GM04504 (cell line): ENCODE measurements around the gene HCN1.
"Not testable (repeated sequence)": the region's sequence is repeated elsewhere in the genome, so short reads cannot be mapped to it uniquely, and the experiment has no call there.

Experiments
- DNase-seq: peaks from one replicate; pipeline ENCODE4 v3.0.0-alpha.2; 2012; ENCODE audit warnings: low read depth

The HCN1 gene

DNA sequence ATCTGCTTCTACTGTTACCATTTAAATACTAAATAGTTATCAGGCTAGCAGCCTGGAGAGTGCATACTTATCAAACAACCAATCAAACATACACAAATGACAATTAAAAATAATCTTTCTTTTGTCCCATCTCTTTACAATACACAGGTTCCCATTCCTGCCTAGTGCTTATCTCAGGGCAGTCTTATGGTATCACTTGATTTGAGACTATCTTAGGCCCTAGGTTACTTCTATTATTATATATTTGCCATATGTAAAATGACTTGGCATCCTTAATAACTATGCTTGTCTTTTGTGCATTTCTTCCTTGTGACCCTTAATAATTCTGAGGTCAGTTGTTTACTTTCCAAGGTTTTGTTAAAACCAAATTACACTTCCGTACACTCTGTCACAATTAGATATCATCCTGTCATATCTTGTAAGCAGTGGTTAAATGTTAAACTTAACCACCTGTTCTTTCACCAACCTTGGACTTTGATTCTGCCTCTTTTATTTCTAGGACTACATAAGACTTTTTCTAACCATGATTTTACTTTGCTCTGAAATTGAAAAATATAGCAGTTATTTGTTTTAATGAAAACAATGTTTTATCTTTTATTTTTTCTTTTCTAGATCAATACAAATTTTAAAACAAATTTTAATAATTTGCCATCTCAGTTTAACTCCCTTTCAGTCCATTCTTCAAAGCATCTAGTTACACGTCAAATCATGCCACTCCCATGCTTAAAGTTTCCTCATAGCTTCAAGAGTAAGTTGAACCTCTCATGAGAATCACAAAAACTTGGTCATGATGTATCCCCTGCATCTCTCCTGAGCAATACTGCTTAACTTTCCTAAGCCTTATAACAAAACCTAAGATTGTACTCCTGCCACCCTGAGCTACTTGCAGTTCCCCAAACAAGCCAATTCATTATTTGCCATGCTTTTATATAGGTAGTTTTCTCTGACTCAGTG lies 281.3 kb downstream of the HCN1 start:
- DNase-seq = no peak

DNA sequence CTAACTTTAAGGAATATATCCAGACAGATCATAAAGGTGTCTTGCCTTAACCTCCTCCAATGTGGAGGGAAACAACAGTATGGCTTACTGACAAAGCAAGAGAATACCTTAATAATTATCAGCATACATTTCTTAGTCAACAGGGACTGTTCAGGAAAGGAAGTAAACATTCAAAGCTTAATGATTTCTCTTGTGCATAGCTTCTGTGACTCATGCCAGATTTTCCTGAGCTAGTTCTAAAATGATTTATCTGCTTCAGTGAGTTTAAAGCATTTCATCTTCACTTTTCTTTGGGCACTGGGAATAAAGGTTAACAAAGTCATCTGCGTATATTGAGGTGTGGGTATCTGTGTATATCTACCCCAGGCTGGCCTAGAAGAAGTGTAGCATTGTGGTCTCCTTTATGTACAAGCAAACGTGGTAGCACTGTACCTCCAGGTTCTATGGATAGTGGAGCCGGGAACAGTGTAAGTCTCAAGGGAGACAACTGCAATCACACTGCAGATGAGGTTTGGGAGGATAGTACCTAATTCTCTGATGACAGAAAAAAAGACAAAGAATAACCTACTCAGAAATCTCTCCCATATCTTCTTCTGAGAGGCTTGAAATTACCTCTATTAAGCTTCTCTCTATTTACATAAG lies 284.1 kb downstream of the HCN1 start:
- DNase-seq = no peak

GRCh38 chr5:45410304-45410995 lies 285.7 kb downstream of the HCN1 start:
- DNase-seq = no peak

GRCh38 chr5:45408067-45408466 lies 288.1 kb downstream of the HCN1 start:
- no peak for DNase-seq

GRCh38 chr5:45402804-45403455 lies 293.2 kb downstream of the HCN1 start:
- no peak for DNase-seq

DNA sequence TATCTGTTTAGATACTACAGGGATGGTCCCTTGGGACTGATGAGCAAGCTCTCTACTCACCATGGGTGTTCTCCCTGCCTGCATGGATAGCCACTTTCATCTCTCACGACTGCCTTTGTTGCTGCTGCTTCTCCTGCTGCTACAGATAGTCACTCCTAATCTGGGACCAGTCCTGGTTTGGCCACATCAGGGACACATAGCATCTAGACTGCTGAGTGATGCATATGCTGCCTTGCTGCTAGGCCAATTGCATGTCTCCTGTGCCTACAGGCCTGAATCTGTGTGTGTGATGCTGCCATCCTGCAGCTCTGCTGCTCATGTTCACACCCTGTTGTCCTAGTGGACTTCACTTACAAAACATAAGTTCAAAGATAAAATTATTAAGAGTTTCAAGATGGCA lies 297.1 kb downstream of the HCN1 start:
- no peak for DNase-seq

DNA sequence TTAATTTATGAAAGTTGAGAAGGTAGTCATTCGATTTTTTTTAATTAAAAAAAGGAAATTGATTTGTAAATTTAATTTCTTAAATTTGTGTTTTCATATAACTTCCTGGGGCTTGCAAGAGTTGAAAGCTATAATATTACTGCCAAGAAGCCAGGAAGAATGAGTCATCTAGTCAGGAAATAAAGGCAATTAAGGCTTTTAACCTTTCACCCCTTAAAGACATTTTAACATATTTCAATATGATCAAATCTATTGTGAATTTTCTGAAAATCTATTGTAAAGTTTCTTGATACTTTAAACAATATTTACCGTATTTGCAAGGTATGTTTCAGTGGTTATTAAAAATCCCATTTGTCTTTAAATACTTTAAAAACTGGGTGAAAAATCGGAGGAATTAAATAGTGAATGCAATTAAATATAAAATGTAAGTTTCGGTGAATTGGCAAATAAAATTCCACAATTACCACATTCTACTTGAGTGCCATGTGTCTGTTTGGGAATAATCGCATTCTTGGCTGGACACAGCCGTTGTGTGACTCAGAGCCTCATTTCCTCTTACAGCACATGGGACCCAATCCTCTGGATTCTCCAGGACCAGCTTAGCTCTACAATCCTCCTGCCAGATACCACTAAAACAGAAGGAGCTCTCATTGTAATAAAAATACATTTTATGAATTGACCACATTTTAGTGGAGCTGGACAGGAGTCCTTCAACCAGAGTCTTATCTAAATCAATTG lies 310.7 kb downstream of the HCN1 start:
- DNase-seq = peak; percentile 61

DNA sequence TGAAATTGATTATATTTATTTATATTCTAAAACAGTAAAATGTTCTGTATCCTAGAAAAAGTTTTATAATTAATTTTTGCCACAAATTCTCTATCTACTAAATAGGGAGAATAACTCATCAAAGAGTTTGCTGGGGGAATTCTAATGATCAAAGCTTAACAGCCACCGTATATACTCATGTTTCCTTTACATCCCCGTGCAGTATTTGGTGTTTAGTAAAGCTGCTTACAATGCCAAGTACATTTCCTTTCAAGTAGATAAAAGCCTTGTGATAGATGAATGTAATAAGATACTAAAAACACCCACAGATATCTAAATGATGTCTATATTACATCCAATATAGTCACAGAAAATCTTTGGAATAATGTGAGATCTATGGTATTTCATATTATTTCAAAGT lies 312.2 kb downstream of the HCN1 start:
- DNase-seq = no peak

- no peak for DNase-seq
These were observed 313.6 kb downstream of the HCN1 start for GRCh38 chr5:45382583-45382982.

GRCh38 chr5:45376417-45376816 lies 319.8 kb downstream of the HCN1 start:
- DNase-seq = peak; percentile 6

DNA sequence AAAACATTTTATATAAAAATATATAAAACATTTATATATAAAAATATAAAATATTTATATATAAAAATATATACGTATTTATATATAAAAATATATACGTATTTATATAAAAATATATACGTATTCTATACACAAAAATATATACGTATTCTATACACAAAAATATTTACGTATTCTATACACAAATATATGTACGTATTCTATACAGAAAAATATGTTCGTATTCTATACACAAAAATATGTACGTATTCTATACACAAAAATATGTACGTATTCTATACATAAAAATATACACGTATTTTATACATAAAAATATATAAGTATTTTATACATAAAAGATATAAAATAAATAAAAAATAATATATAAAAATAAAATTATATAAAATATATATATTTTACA lies 323.6 kb downstream of the HCN1 start:
- no peak for DNase-seq

DNA sequence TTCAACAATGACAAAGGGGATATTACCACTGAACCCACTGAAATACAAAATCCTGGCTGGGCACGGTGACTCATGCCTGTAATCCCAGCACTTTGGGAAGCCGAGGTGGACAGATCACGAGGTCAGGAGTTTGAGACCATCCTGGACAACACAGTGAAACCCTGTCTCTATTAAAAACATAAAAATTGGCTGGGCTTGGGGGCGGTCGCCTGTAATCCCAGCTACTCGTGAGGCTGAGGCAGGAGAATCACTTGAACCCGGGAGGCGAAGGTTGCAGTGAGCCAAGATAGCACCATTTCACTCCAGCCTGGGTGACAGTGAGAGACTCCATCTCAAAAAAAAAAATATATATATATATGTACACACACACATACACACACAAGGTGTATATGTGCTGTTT lies 324.8 kb downstream of the HCN1 start:
- DNase-seq = not testable (repeated sequence)

GRCh38 chr5:45355189-45355992 lies 340.8 kb downstream of the HCN1 start:
- DNase-seq = no peak

DNA sequence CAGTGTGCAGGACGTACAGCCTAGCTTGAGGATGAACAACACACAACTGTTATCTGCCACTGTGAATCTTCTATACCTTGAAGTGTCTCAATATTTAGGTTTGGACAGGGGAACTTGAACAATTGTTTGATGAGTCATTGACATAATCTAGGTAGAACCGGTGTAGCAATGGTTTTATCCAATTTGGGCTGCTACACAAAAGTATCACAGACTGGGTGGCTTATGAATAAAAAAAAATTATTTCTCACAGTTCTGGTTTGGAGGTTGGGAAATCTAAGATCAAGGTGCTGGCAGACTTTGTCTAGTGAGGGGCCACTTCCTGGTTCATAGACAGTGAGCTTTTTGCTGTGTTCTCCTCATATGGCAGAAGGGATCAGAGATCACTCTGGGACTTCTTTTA lies 359.7 kb downstream of the HCN1 start:
- DNase-seq = no peak

DNA sequence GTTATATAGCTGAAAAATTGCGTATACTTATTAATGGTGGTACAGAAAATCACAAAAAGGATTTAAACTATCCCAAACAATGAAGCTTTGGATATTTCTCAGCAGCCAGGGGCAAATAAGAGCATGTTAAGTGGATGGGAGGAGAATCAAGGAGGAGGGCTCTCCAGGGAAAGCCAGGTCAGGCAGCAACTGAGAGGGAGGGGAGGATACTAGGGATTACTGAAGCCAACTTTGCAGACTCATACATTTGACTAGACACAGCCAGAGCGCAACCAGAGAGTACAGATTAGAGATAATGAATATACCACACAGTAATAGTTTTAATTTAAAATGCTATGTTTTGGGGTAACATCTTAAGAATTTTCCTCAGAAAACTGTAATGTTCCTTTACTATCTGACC lies 360.2 kb downstream of the HCN1 start:
- DNase-seq = no peak

DNA sequence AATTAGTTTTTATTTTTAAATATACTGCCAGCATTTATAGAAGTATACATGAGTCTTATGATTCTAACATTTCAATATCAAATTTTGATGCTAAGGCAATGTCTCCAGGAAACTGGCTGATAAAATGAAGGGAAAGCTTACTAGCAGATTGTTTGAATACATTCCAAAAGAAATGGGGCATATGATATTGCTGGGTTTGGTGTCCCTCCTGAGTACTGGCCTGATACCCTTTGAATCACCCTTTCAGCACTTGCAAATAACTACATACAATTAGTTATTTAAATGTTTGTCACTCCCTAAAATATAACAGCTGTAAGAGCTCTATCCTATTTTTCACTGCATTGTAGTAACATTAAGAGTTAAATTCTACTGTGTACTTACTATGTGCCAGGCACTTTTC lies 360.8 kb downstream of the HCN1 start:
- DNase-seq = no peak

DNA sequence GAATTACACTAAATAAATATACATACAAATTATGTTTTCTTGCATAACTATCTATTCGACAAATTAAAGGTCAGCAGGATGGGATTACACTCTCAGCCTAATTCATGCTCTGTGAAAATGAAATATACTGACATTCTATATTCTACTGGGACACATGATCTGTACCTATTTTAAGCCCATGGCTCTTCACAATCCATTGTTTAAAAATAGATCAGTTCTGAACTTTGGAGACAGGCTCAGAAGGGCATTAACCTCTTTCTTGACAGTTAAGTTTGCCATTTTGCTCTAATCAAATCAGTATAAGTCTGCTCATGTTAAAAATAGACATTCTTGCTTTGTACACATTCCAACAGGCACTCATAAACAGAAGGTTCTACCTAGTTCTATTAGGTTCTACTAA lies 361.2 kb downstream of the HCN1 start:
- DNase-seq = no peak

DNA sequence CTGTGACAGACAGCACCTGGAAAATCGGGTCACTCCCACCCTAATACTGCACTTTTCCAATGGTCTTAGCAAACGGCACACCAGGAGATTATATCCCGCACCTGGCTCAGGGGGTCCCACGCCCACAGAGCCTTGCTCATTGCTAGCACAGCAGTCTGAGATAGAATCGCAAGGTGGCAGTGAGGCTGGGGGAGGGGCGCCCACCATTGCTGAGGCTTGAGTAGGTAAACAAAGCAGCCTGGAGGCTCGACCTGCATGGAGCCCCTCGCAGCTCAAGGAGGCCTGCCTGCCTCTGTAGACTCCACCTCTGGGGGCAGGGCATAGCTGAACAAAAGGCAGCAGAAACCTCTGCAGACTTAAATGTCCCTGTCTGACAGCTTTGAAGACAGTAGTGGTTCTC lies 383.6 kb downstream of the HCN1 start:
- not testable (repeated sequence) for DNase-seq

DNA sequence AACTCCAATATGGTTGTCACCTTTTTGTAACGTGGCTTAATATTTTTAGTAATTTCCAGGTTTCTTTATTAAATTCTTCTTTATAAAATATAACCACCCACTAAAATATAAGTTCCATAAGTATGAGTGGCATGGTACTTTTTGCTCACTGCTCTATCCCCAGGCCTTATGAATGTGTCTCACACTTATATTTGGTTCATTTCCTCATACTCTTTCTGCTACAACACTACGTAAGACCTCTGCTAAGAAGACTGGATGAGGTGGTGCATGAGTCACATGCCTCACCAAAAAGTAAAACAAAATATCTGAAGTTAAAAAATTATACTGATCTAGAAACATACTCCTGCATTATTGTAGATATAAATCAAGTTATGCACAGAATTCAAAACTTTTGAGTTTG lies 400.9 kb downstream of the HCN1 start:
- DNase-seq = no peak

DNA sequence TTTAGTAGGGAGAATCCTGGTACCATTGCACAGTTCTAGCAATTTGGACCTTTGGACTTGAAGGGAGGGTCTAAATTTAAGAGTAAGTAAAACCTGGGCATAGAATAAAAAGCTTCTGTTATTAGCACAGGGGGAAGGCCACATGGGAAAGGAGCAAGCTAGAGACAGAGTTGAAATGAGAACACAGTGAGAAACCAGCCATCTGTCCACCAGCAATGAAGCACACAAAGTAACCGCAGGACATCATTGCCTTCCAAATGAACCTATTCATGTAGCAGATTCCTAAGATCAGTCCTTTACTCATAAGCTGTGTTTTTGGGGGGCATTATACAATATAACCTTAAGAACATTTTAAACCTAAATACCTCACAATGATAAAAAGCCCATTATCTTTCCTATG lies 407.4 kb downstream of the HCN1 start:
- no peak for DNase-seq

DNA sequence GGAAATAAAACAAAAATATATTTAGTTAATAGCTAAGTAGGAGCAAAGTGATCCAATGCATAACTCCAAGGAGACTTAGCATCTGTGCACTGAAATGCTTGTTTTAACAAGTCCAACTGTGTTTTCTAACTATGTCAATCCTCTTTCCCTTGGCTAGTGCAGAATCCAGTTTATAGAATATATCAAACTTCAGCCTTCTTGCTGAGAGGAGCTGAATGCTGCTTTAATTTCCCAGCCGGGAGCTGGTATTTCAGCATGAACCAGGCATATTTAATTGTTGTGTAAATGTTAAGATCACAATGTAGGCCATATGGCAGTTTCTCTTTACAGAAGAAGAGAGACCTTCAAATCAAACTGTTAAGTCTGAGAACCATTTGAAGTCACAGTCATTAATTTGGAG lies 411.7 kb downstream of the HCN1 start:
- no peak for DNase-seq
